HFFc6 (cell line): ENCODE measurements around the gene TMEM59L. TPM values are rescaled to one million over a fixed set of nuclear protein-coding genes. Genes with fewer than 3 reads are reported as not detected.
"Not testable (repeated sequence)": the region's sequence is repeated elsewhere in the genome, so short reads cannot be mapped to it uniquely, and the experiment has no call there.

ENCODE experiments used
- DNase-seq: peaks from one replicate; pipeline ENCODE4 v3.0.0-alpha.2; 2018
- H3K27ac Mint-ChIP-seq: 2 replicates; pipeline ENCODE4 v1.8.0; 2020; ENCODE audit warnings: mild to moderate bottlenecking, mixed read lengths
- H3K27me3 Mint-ChIP-seq: 2 replicates; pipeline ENCODE4 v1.8.0; 2021; ENCODE audit warnings: mild to moderate bottlenecking, moderate library complexity, mixed read lengths; ENCODE audit not compliant: insufficient read depth
- H3K36me3 Mint-ChIP-seq: 2 replicates; pipeline ENCODE4 v1.8.0; 2021; ENCODE audit warnings: low read depth, mixed read lengths
- H3K4me1 Mint-ChIP-seq: 2 replicates; pipeline ENCODE4 v1.8.0; 2020; ENCODE audit warnings: low read depth, mixed read lengths
- H3K4me3 Mint-ChIP-seq: 2 replicates; pipeline ENCODE4 v1.8.0; 2020; ENCODE audit warnings: mild to moderate bottlenecking, moderate library complexity, mixed read lengths
- H3K9me3 Mint-ChIP-seq: 2 replicates; pipeline ENCODE4 v1.8.0; 2020; ENCODE audit warnings: mild to moderate bottlenecking, mixed read lengths
- CTCF ChIP-seq: fragments of 200-600 bp; sonication (generic); IDR thresholded peaks from 2 replicates; pipeline ENCODE4 v1.5.0; 2021; ENCODE audit warnings: antibody characterized with exemption, mild to moderate bottlenecking
- total RNA-seq, 6 experiments: library from RNA; stranded (reverse); fragmentation: NEBNext Ultra II Directional; extraction: Animal tissue kit (Norgen Biotek cat#: 25700); gene quantifications; 2 replicates in 1 of 6; 3 replicates in 5 of 6; pipeline ENCODE4 v1.2.3, GENCODE V29; 2021

Gene TMEM59L
- total RNA-seq, 6 experiments from 2014 or later: 1.7 to 4.3 (median 3.2) TPM

DNA sequence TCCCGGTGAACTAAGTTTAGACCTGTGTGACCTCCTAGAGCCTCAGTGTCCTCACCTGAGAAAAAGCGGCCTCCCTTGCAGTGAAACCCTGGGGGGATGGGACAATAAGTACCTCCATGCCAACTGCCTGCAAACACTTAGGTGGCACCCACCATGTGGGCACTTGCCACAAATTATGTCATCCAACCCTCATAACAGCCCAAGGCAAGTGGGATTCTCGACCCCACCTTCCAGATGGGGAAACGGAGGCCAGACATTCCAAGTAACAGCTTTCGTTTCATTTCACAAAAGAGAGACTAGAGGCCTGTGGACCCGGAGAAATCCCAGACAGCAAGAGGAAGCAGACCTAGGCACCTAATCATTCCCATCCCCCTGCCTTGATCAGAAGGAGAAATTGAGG is 17.2 kb upstream of the TMEM59L start:
- no peak for TF ChIP-seq CTCF
- Mint-ChIP-seq H3K4me3 (no peak overlapping the region), H3K27ac (no peak overlapping the region), H3K9me3 (no peaks in the 10 kb centered on the region), H3K4me1 (peaks cover 11% of the 10 kb centered on the region), H3K36me3 (peaks cover 6% of the 10 kb centered on the region; the same call in 1 of the 2 replicates), H3K27me3 (peaks cover 7% of the 10 kb centered on the region; the same call in 1 of the 2 replicates)
- DNase-seq: no peak

GRCh38 chr19:18596752-18597157 is 15.9 kb upstream of the TMEM59L start:
- no peak for TF ChIP-seq CTCF
- Mint-ChIP-seq H3K27ac (no peak overlapping the region), H3K27me3 (peaks cover 7% of the 10 kb centered on the region; the same call in 1 of the 2 replicates), H3K36me3 (no peaks in the 10 kb centered on the region), H3K9me3 (no peaks in the 10 kb centered on the region), H3K4me3 (no peak overlapping the region), H3K4me1 (peaks cover 11% of the 10 kb centered on the region)
- no peak for DNase-seq

DNA sequence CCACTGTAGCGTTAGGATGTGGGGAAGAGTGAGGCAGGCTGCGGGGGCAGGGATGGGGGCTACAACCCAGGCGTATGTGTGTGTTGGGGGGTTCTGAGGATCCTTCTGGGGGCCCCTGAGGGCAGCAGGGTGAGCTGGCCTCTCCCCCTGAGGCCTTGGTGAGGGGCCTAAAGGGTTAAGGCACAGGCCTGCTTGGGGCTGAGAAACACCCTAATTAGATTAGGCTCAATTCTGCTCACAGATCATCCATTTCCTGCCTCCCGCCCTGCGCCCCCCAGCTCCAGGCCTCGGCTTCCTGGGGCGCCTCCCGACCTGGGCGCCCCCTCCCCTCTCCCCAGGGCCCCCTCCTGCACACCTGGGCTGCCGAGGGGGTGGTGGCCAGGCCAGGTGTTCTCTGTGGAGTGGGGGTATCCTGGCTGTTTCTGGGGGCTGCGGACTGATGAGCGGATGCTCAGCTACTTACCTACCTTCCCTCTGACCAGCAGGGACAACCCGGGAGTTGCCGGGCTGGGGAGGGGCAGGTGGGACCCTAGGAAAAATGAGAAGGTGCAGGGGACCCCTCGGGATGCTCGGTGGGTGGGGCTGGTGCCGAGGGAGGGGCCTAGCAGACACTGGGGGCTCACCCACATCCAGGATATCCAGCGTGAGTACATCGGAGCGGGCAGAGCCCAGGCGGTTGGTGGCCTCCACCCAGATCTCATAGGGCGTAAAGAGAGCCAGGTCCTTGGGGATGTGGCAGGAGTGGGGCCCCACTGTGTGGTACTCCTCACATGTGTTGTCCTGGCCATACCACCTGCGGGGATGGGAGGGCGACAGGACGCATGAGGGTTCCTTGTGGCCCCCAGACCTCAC is 14.6 kb upstream of the TMEM59L start:
- no peak overlapping the region for H3K27ac Mint-ChIP-seq
- TF ChIP-seq CTCF: no peak
- H3K9me3 Mint-ChIP-seq: no peaks in the 10 kb centered on the region
- no peak overlapping the region for H3K4me3 Mint-ChIP-seq
- peaks cover 7% of the 10 kb centered on the region; the same call in 1 of the 2 replicates for H3K27me3 Mint-ChIP-seq
- no peaks in the 10 kb centered on the region for H3K36me3 Mint-ChIP-seq
- H3K4me1 Mint-ChIP-seq: peaks cover 11% of the 10 kb centered on the region
- no peak for DNase-seq

DNA sequence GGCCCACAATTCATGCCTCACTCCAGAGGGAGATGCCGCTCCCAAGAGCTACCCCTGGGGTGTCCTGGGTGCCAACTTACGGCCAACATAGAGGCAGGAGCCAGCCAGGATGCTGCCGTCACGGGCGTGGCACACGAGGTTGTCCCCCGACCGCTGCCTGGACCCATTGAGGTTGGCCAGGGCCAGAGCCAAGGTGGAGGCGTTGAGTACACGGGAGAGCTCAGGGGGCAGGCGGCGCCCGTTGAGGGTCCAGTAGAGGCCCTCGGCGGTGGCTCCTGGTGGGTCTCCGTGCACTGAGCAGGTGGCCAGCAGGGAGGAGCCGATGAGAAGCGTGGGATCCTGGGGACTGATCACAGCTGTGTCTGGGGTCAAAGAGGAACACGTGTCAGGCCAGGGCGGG is 13.2 kb upstream of the TMEM59L start:
- peaks cover 5% of the 10 kb centered on the region for H3K4me1 Mint-ChIP-seq
- H3K27ac Mint-ChIP-seq: no peak overlapping the region
- TF ChIP-seq CTCF: no peak
- DNase-seq: no peak
- H3K36me3 Mint-ChIP-seq: no peaks in the 10 kb centered on the region
- H3K4me3 Mint-ChIP-seq: no peak overlapping the region
- peaks cover 10% of the 10 kb centered on the region; the same call in 1 of the 2 replicates for H3K27me3 Mint-ChIP-seq
- no peaks in the 10 kb centered on the region for H3K9me3 Mint-ChIP-seq

DNA sequence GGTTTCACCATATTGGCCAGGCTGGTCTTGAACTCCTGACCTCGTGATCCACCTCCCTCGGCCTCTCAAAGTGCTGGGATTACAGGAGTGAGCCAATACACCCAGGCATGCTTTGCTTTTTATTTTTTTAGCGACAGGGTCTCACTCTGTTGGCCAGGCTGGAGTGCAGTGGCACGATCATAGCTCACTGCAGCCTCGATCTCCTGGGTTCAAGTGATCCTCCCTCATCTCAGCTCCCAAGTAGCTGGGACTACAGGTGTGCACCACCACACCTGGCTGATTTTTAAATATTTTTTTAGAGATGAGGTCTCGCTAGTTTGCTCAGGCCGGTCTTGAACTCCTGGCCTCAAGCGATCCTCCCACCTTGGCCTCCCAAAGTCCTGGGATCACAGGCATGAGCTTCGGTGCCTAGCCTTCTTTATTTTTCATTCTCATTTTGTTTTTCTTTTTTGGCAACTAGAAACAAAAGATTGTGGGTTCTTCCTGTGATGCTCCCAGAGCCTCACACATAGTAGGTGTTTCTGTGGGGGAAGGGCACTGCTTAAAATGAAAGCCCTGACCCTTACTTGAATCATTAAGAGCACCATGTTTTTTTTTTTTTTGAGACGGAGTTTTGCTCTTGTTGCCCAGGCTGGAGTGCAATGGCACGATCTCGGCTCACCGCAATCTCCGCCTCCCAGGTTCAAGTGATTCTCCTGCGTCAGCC is 11.8 kb upstream of the TMEM59L start:
- peaks cover 16% of the 10 kb centered on the region for H3K27me3 Mint-ChIP-seq
- not testable (repeated sequence) for H3K36me3 Mint-ChIP-seq, H3K4me3 Mint-ChIP-seq, H3K27ac Mint-ChIP-seq, H3K9me3 Mint-ChIP-seq, H3K4me1 Mint-ChIP-seq, DNase-seq

- DNase-seq: no peak
- Mint-ChIP-seq H3K27me3 (peaks cover 12% of the 10 kb centered on the region), H3K9me3 (no peaks in the 10 kb centered on the region), H3K27ac (no peak overlapping the region), H3K4me3 (no peak overlapping the region), H3K4me1 (no peaks in the 10 kb centered on the region), H3K36me3 (no peaks in the 10 kb centered on the region)
- no peak for TF ChIP-seq CTCF
Measured at GRCh38 chr19:18601875-18602274, 10.8 kb upstream of the TMEM59L start.
